GM12864 (cell line): Measurements from ENCODE around the gene DPY19L3.
"Not testable (repeated sequence)": the region's sequence is repeated elsewhere in the genome, so short reads cannot be mapped to it uniquely, and the experiment has no call there.

Source experiments
- DNase-seq: peaks from one replicate; pipeline ENCODE4 v3.0.0-alpha.2; 2011; ENCODE audit warnings: low read depth
- H3K4me3 ChIP-seq: 2 replicates; pipeline ENCODE4 v1.5.1; 2011; ENCODE audit warnings: mild to moderate bottlenecking, low read depth, low read length, control low read depth
- CTCF ChIP-seq: IDR thresholded peaks from 2 replicates; pipeline ENCODE4 v1.5.1; 2011; ENCODE audit warnings: low read depth, mild to moderate bottlenecking, moderate library complexity, low read length, control low read depth, inconsistent platforms; ENCODE audit errors: missing control alignments

DPY19L3 gene

GRCh38 chr19:32373585-32374295 is 31.8 kb upstream of the DPY19L3 start:
- no peak overlapping the region for H3K4me3 ChIP-seq
- DNase-seq, result no peak
- no peak for TF ChIP-seq CTCF

GRCh38 chr19:32374362-32374761 is 31.2 kb upstream of the DPY19L3 start:
- H3K4me3 ChIP-seq, DNase-seq: not testable (repeated sequence)

- H3K4me3 ChIP-seq, DNase-seq: not testable (repeated sequence)
- peak; percentile 31 for TF ChIP-seq CTCF
These were observed 28.5 kb upstream of the DPY19L3 start for GRCh38 chr19:32377088-32377487.

GRCh38 chr19:32380269-32380668 is 25.3 kb upstream of the DPY19L3 start:
- TF ChIP-seq CTCF, result no peak
- H3K4me3 ChIP-seq, result no peak overlapping the region
- DNase-seq, result no peak

- no peak overlapping the region for H3K4me3 ChIP-seq
- TF ChIP-seq CTCF, result no peak
- no peak for DNase-seq
These were observed 17.7 kb upstream of the DPY19L3 start for GRCh38 chr19:32387701-32388392.

GRCh38 chr19:32388393-32388855 is 17.1 kb upstream of the DPY19L3 start:
- DNase-seq, result no peak
- no peak overlapping the region for H3K4me3 ChIP-seq
- no peak for TF ChIP-seq CTCF

- H3K4me3 ChIP-seq, result no peak overlapping the region
- TF ChIP-seq CTCF, result no peak
- DNase-seq, result no peak
These were observed 12.7 kb upstream of the DPY19L3 start for GRCh38 chr19:32392901-32393300.
